Measurements from ENCODE around the gene SEZ6L.

The SEZ6L gene

GRCh38 chr22:26295563-26296126 lies 126.4 kb downstream of the SEZ6L start:
- no peak for DNase-seq (ENCODE audit: low read depth)

- no peak for DNase-seq (ENCODE audit: low read depth)
These were observed 129.5 kb downstream of the SEZ6L start for GRCh38 chr22:26298605-26299310.

GRCh38 chr22:26302726-26303125 lies 133.5 kb downstream of the SEZ6L start:
- no peak for DNase-seq (ENCODE audit: low read depth)

- no peak for DNase-seq (ENCODE audit: low read depth)
These were observed 134.2 kb downstream of the SEZ6L start for GRCh38 chr22:26303475-26303874.

GRCh38 chr22:26304730-26305129 lies 135.5 kb downstream of the SEZ6L start:
- DNase-seq (ENCODE audit: low read depth) = no peak

GRCh38 chr22:26308467-26308866 lies 139.2 kb downstream of the SEZ6L start:
- DNase-seq (ENCODE audit: low read depth) = no peak

GRCh38 chr22:26310616-26311015 lies 141.4 kb downstream of the SEZ6L start:
- no peak for DNase-seq (ENCODE audit: low read depth)

GRCh38 chr22:26313291-26313690 lies 144.0 kb downstream of the SEZ6L start:
- DNase-seq (ENCODE audit: low read depth) = no peak

GRCh38 chr22:26314171-26314570 lies 144.9 kb downstream of the SEZ6L start:
- DNase-seq (ENCODE audit: low read depth) = no peak

- DNase-seq (ENCODE audit: low read depth) = no peak
These were observed 145.4 kb downstream of the SEZ6L start for GRCh38 chr22:26314656-26315055.

GRCh38 chr22:26316732-26317285 lies 147.5 kb downstream of the SEZ6L start:
- no peak for DNase-seq (ENCODE audit: low read depth)

- no peak for DNase-seq (ENCODE audit: low read depth)
These were observed 149.7 kb downstream of the SEZ6L start for GRCh38 chr22:26318975-26319374.

GRCh38 chr22:26320447-26320846 lies 151.2 kb downstream of the SEZ6L start:
- no peak for DNase-seq (ENCODE audit: low read depth)

GRCh38 chr22:26321469-26321913 lies 152.2 kb downstream of the SEZ6L start:
- no peak for DNase-seq (ENCODE audit: low read depth)

- no peak for DNase-seq (ENCODE audit: low read depth)
These were observed 153.1 kb downstream of the SEZ6L start for GRCh38 chr22:26322179-26322905.

GRCh38 chr22:26323013-26323412 lies 153.8 kb downstream of the SEZ6L start:
- no peak for DNase-seq (ENCODE audit: low read depth)

- DNase-seq (ENCODE audit: low read depth) = no peak
These were observed 154.9 kb downstream of the SEZ6L start for GRCh38 chr22:26324150-26324549.

- DNase-seq (ENCODE audit: low read depth) = no peak
These were observed 156.4 kb downstream of the SEZ6L start for GRCh38 chr22:26325641-26326040.

- DNase-seq (ENCODE audit: low read depth) = no peak
These were observed 157.5 kb downstream of the SEZ6L start for GRCh38 chr22:26326803-26327202.

GRCh38 chr22:26327306-26327705 lies 158.0 kb downstream of the SEZ6L start:
- DNase-seq (ENCODE audit: low read depth) = no peak

- DNase-seq (ENCODE audit: low read depth) = no peak
These were observed 159.0 kb downstream of the SEZ6L start for GRCh38 chr22:26328221-26328620.

- peak; percentile 33 for DNase-seq (ENCODE audit: low read depth)
These were observed 161.8 kb downstream of the SEZ6L start for GRCh38 chr22:26330971-26331625.

All from T follicular helper cell (primary cell).